Brain pericyte (primary cell): ENCODE results near the gene PFN2.

Source experiments
- DNase-seq: peaks from one replicate; pipeline ENCODE4 v3.0.0-alpha.2; 2012; ENCODE audit warnings: low read depth, low spot score

The PFN2 gene

DNA sequence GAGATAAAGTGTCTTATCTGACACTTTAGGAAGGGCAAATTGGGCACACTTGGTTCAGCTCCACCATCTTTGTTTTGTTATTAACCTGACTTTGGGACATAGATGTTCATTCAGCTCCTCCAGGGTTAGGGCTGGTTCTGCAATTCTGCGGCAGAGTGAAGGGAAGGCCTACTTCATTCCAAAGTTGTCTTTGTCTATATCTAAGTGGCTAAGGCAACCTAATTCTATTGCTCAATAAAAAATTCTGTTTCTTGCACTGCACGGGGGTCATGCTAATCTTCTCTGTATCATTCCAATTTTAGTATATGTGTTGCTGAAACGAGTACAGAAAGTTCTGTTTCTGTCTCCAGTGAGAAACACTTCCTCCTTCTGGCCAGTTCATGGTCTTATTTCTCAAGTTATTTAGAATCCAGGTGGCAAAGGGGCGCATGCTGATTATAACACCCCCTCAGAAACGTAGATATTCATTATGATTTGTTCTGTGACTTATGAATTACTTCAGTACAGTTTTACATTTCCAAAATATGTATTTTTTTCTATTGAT, 53.5 kb downstream of the PFN2 start:
- no peak for DNase-seq
